Stomach (tissue), 9 donors: ENCODE data around the gene TMEM128. TPM values are rescaled to one million over a fixed set of nuclear protein-coding genes. Genes with fewer than 3 reads are reported as not detected.
"Not testable (repeated sequence)": the region's sequence is repeated elsewhere in the genome, so short reads cannot be mapped to it uniquely, and the experiment has no call there.

ENCODE experiments used
- DNase-seq, 2 donors: peaks; one replicate each; pipeline versions ENCODE4 v3.0.0 to v3.0.0-alpha.2; 2013 to 2019
- H3K27ac ChIP-seq, 5 donors: fragments of 200-600 bp in 4 of 5; sonication (generic) in 4 of 5; one replicate each; pipeline ENCODE4 v1.5.1; 2013 to 2019; ENCODE audit warnings: mild to moderate bottlenecking in 1 of 5, moderate library complexity in 1 of 5
- H3K27me3 ChIP-seq, 3 donors: fragments of 200-600 bp; sonication (generic); one replicate each; pipeline ENCODE4 v1.5.1; 2017 to 2019; ENCODE audit warnings: mixed run types in 1 of 3
- H3K36me3 ChIP-seq, 4 donors: fragments of 200-600 bp; sonication (generic); 1 replicate in 3 of 4; 2 replicates in 1 of 4; pipeline ENCODE4 v1.5.1; 2016 to 2019
- H3K4me1 ChIP-seq, 4 donors: fragments of 200-600 bp; sonication (generic); one replicate each; pipeline ENCODE4 v1.5.1; 2016 to 2019
- H3K4me3 ChIP-seq, 4 donors: fragments of 200-600 bp; sonication (generic) in 3 of 4; one replicate each; pipeline ENCODE4 v1.5.1; 2016 to 2019; ENCODE audit warnings: mild to moderate bottlenecking in 1 of 4
- H3K9me3 ChIP-seq, 4 donors: fragments of 200-600 bp; sonication (generic); one replicate each; pipeline ENCODE4 v1.5.1; 2016 to 2019
- CTCF ChIP-seq, 7 experiments: fragments of 450-650 bp in 4 of 7; fragments of 200-600 bp in 3 of 7; sonication (generic) in 3 of 7; IDR thresholded peaks; one replicate each; pipeline ENCODE4 v1.5.1; 2016 to 2019; ENCODE audit warnings: antibody characterized with exemption in 7 of 7, control low read depth in 2 of 7, mild to moderate bottlenecking in 1 of 7
- EP300 ChIP-seq: sonication (generic); formaldehyde crosslinking; IDR thresholded peaks from one replicate; pipeline ENCODE4 v1.6.1; 2017; ENCODE audit warnings: antibody characterized with exemption
- POLR2A ChIP-seq, 4 donors: fragments of 450-650 bp; IDR thresholded peaks; one replicate each; pipeline ENCODE4 v1.6.1; 2016; ENCODE audit warnings: antibody characterized with exemption in 4 of 4, control low read depth in 2 of 4, mild to moderate bottlenecking in 1 of 4, moderate library complexity in 1 of 4
- POLR2AphosphoS5 ChIP-seq, 3 donors: sonication (generic); formaldehyde crosslinking; IDR thresholded peaks; one replicate each; pipeline ENCODE4 v1.6.1; 2016; ENCODE audit warnings: antibody characterized with exemption in 3 of 3
- whole genome bisulfite sequencing, 5 donors: extraction: QIAGEN DNeasy Blood & Tissue Kit in 3 of 5; methylation state at CpG; one replicate each; pipeline versions ENCODE4 v1.1.5 to v1.1.7; 2013 to 2018; 5-methylcytosine and 5-hydroxymethylcytosine counted together
- intact Hi-C: fragments of 100-400 bp; cut with DNase I; formaldehyde crosslinking; loops from one replicate; pipeline ENCODE4 v1.15.1; 2023; ENCODE audit warnings: low total_unique reads
- polyA plus RNA-seq, 3 donors: library from polyadenylated mRNA; stranded (reverse); fragments of 200-250 nt; gene quantifications; one replicate each; pipeline ENCODE4 v1.2.3, GENCODE V29; 2013
- total RNA-seq, 5 donors: library from RNA; depleted of rRNA; stranded (reverse); fragments of >200 nt; gene quantifications; one replicate each; pipeline versions ENCODE4 v1.1.0 to v1.2.3, GENCODE V29; 2014 to 2016
- donor health status: healthy with polysubstance abuse.
- donor health status: Bipolar disorder and iron deficiency.
- donor health status: healthy.

The TMEM128 gene
- total and polyA plus RNA-seq, 8 donors: 0.29 to 46.3 (median 18.3) TPM

- Histone ChIP-seq H3K27ac (peak overlapping the region in 3 of 5 donors; percentile 3 to 64 (median 24)), H3K9me3 (no peaks in the 10 kb centered on the region), H3K36me3 (peaks cover 5 to 76% (median 67%) of the 10 kb centered on the region in 4 donors), H3K4me3 (no peak overlapping the region), H3K4me1 (no peaks in the 10 kb centered on the region), H3K27me3 (no peaks in the 10 kb centered on the region)
- intact Hi-C loops: no loop called here
- DNase-seq: no peak
- no peak for TF ChIP-seq CTCF (IDR thresholded peaks at IDR 0.05)
- no peak for TF ChIP-seq POLR2AphosphoS5 (IDR thresholded peaks at IDR 0.05)
- no peak for TF ChIP-seq EP300
- no peak for TF ChIP-seq POLR2A (IDR thresholded peaks at IDR 0.05)
- 81 to 100% (median 83%) methylated on average over 1 of the region's 1 CpG for WGBS, 5 donors
Observed at GRCh38 chr4:4268776-4269175, 20.8 kb upstream of the TMEM128 start.

DNA sequence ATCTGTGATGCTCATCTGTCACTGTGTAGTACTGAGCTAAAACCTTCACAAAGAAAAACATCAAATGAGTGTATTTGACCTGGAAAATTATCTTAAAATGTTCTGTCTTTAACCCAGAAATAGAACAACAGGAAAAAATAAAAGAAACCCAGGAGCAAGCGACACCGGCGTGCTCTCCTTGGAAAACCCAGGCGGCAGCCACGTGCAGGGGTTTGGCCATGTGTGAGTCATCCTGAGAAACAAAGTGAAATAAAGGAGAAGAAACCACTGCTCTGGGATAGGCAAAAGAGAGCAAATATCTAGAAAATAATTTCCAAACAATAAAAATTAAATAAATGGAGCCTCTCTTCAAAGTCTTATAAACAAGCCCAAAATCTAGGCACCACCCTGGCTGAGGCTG lies 20.0 kb upstream of the TMEM128 start:
- intact Hi-C loops: no loop called here
- 74 to 87% (median 87%) methylated on average over 5 of the region's 5 CpGs for WGBS, 5 donors

GRCh38 chr4:4260185-4260751 lies 12.2 kb upstream of the TMEM128 start:
- Histone ChIP-seq H3K9me3 (no peaks in the 10 kb centered on the region), H3K27ac (no peak overlapping the region), H3K27me3 (no peaks in the 10 kb centered on the region), H3K4me1 (peaks cover 0 to 15% (median 7%) of the 10 kb centered on the region in 4 donors), H3K4me3 (no peak overlapping the region), H3K36me3 (no peaks in the 10 kb centered on the region)
- intact Hi-C loops: no loop called here
- peak in 1 of 2 donors; percentile 53 for DNase-seq
- TF ChIP-seq CTCF (IDR thresholded peaks at IDR 0.05) (peak in 2 of 7 experiments; percentile 5 to 26), POLR2A (IDR thresholded peaks at IDR 0.05) (no peak)
- 60 to 66% (median 64%) methylated on average over 6 of the region's 6 CpGs for WGBS, 5 donors

More for the DNA sequence above, 20.0 kb upstream of the TMEM128 start:
- no peaks in the 10 kb centered on the region for H3K9me3 ChIP-seq
- H3K27ac ChIP-seq: no peak overlapping the region
- no peak for DNase-seq
- H3K36me3 ChIP-seq: peaks cover 3 to 68% (median 59%) of the 10 kb centered on the region in 4 donors
- no peaks in the 10 kb centered on the region for H3K27me3 ChIP-seq
- TF ChIP-seq EP300 (no peak), POLR2AphosphoS5 (IDR thresholded peaks at IDR 0.05) (no peak), CTCF (IDR thresholded peaks at IDR 0.05) (no peak)
- no peak overlapping the region for H3K4me3 ChIP-seq
- H3K4me1 ChIP-seq: no peaks in the 10 kb centered on the region

DNA sequence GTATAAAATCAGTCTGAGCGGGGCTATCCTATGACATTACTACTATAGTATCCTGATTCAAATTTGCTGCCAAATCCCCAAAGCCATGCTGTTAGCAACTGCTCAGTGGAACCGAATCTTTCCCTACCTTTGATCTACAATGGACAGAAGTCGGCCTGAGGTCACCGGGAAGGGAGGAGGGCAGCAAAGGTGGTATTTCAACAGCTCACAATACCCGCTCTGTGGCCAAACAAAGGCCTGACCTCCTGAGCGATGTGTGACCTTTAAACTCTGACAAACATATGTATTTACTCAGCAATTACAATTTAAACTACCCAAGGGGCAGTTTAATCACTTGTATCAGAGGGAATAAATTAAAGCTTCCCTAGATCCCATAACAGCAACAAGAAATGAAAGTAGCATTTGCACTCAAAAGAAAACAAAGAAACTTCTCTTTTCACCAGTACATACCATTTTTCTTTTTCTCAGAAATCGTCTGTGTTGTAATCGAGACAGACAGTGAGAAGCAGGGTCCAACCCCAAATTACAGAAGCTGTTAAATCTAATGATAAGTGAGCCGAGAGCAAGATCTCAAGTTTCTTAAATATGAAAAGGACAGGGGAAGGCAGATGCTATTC lies 11.6 kb upstream of the TMEM128 start:
- TF ChIP-seq EP300 (no peak), POLR2AphosphoS5 (IDR thresholded peaks at IDR 0.05) (no peak), CTCF (IDR thresholded peaks at IDR 0.05) (no peak), POLR2A (IDR thresholded peaks at IDR 0.05) (no peak)
- H3K27me3 ChIP-seq: no peaks in the 10 kb centered on the region
- intact Hi-C loops: loop anchor here (5.0 kb wide), 1 partner anchor 78 kb away; no protein-coding TSS in a partner anchor
- no peaks in the 10 kb centered on the region for H3K36me3 ChIP-seq
- H3K4me1 ChIP-seq: peaks cover 0 to 15% (median 7%) of the 10 kb centered on the region in 4 donors
- H3K9me3 ChIP-seq: no peaks in the 10 kb centered on the region
- peak in 1 of 2 donors; percentile 33 for DNase-seq
- 17 to 28% (median 24%) methylated on average over 9 of the region's 9 CpGs for WGBS, 5 donors
- peak overlapping the region in 2 of 4 donors; percentile 2 to 9 for H3K4me3 ChIP-seq
- H3K27ac ChIP-seq: peak overlapping the region in 1 of 5 donors; percentile 38

DNA sequence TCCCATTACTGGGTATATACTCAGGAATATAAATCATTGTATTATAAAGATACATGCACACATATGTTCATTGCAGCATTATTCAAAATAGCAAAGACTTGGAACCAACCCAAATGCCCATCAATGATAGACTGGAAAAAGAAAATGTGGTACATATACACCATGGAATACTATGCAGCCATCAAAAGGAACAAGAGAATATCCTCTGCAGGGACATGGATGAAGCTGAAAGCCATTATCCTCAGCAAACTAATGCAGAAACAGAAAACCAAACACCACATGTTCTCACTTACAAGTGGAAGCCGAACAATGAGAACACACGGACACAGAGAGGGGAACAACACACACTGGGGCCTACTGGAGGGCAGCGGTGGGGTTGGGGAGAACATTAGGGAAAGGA lies 9.7 kb upstream of the TMEM128 start:
- not testable (repeated sequence) for H3K27ac ChIP-seq, H3K27me3 ChIP-seq, H3K4me3 ChIP-seq, H3K9me3 ChIP-seq, H3K36me3 ChIP-seq, DNase-seq
- peaks cover 0 to 21% (median 9%) of the 10 kb centered on the region in 4 donors for H3K4me1 ChIP-seq
- 80 to 98% (median 97%) methylated on average over 3 of the region's 3 CpGs for WGBS, 5 donors
- intact Hi-C loops: loop anchor here (5.0 kb wide), 1 partner anchor 80 kb away; no protein-coding TSS in a partner anchor
